Stimulated activated naive CD8-positive, alpha-beta T cell treated with anti-CD3 and anti-CD28 coated beads, Interleukin-15, amount 100 ng/mL, for 72 hours (primary cell): ENCODE data around the gene BSND.

Source experiments
- ATAC-seq: fragments of 150-1000 bp; cut with Tn5 transposase; 2 replicates; pipeline ENCODE4 v1.10.0; 2021; ENCODE audit warnings: mild to moderate bottlenecking, moderate library complexity
- DNase-seq, 2 donors: peaks; one replicate each; pipeline ENCODE4 v3.0.0; 2021 to 2022
- H3K27ac Mint-ChIP-seq, 2 donors: one replicate each; pipeline ENCODE4 v1.8.0; 2022; ENCODE audit warnings: mild to moderate bottlenecking in 2 of 2, mixed read lengths in 2 of 2, moderate library complexity in 2 of 2
- H3K27me3 Mint-ChIP-seq: one replicate; pipeline ENCODE4 v1.8.0; 2022; ENCODE audit warnings: mixed read lengths
- H3K4me1 Mint-ChIP-seq: one replicate; pipeline ENCODE4 v1.8.0; 2022; ENCODE audit warnings: mild to moderate bottlenecking, mixed read lengths
- H3K4me3 Mint-ChIP-seq, 2 donors: one replicate each; pipeline ENCODE4 v1.8.0; 2022; ENCODE audit warnings: mild to moderate bottlenecking in 2 of 2, mixed read lengths in 2 of 2, moderate library complexity in 1 of 2
- H3K9me3 Mint-ChIP-seq, 2 donors: one replicate each; pipeline ENCODE4 v1.8.0; 2022; ENCODE audit warnings: mixed read lengths in 2 of 2

Gene BSND

DNA sequence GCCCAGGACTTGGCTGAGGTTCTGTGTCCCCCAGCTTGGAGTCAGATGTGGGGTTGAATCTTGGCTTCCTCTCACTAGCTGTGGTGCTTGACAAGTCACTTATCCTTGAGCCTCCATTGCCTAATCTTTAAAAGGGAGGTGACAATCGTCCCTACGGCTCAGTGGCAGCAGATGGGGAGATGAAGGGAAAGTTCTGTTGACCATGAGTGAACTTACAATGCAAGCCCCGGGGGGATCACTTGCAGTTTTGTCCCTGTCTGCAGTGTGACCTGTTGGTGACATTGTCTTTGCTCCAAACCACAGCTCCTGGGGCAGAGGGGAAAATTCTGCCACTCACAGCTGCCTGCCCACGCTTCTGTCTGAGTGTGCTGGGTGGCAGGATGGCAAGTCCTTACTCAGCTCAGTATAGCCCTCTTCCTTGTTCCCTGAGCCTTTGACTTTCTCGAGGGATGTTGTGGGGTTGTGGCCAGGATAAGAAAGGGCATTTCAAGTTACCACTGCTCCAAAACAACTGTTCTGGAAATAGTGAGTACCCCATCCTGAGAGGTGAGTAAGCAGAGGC, 42.3 kb downstream of the BSND start:
- ATAC-seq (peak; percentile 15), DNase-seq (no peak)
- H3K9me3 Mint-ChIP-seq = no peaks in the 10 kb centered on the region
- peaks cover 65% of the 10 kb centered on the region for H3K27me3 Mint-ChIP-seq
- peaks cover 11% of the 10 kb centered on the region for H3K4me1 Mint-ChIP-seq
- H3K27ac Mint-ChIP-seq = no peak overlapping the region
- no peak overlapping the region for H3K4me3 Mint-ChIP-seq

DNA sequence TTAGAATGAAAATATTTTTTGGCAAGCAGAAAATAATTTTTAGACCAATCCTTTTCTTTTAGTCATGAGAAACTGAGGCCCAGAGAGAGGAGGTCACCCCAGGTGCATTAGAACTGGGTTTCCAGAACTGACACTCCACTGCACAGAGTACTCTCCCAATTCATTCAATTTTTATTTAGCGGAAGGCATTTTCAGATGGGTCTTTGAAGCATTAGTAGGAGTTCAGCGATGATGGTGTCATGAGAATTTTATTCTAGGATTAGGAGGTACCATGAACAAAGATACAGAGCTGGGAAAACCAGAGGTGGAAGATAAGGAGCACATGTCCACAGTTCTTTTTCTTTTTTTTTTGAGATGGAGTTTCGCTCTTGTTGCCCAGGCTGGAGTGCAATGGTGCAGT, 42.9 kb downstream of the BSND start:
- Mint-ChIP-seq H3K27me3 (peaks cover 59% of the 10 kb centered on the region), H3K4me3 (no peak overlapping the region)
- no peak for ATAC-seq

DNA sequence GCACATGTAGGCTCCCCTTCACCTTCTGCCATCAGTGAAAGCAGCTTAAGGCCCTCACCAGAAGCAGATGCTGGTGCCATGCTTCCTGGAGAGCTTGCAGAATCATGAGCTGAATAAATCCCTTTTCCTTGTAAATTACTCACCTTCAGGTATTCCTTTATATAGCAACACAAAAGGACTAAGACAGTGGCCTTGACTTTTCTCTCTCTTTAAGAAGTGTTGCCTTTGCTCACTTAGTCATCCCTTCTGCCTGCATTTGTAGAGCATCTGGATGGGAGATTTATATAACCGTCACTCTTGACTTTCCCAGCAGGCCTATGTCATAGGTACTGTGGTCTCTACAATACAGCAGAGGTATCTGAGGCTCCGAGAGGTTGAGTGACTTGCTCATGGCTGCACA, 44.3 kb downstream of the BSND start:
- Mint-ChIP-seq H3K27me3 (peaks cover 45% of the 10 kb centered on the region), H3K4me1 (peaks cover 11% of the 10 kb centered on the region), H3K9me3 (no peaks in the 10 kb centered on the region), H3K4me3 (no peak overlapping the region), H3K27ac (no peak overlapping the region)
- no peak for DNase-seq
- no peak for ATAC-seq

More for the DNA sequence above, 42.9 kb downstream of the BSND start:
- no peak for DNase-seq
- Mint-ChIP-seq H3K9me3 (no peaks in the 10 kb centered on the region), H3K27ac (no peak overlapping the region), H3K4me1 (peaks cover 11% of the 10 kb centered on the region)

DNA sequence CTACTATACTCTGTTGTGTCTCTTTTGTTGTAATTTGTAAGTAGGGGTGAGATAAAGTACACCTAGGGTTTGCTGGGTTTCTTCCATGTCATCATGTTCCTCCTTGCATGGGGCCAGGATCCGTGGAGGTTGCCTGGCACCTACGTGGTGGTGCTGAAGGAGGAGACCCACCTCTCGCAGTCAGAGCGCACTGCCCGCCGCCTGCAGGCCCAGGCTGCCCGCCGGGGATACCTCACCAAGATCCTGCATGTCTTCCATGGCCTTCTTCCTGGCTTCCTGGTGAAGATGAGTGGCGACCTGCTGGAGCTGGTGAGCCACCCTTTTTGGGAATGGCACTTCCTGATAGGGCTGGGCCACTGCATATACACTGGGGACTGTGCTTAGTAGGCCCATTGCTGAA, 45.0 kb downstream of the BSND start:
- peaks cover 11% of the 10 kb centered on the region for H3K4me1 Mint-ChIP-seq
- no peak overlapping the region for H3K4me3 Mint-ChIP-seq
- ATAC-seq (no peak), DNase-seq (no peak)
- no peak overlapping the region for H3K27ac Mint-ChIP-seq
- H3K27me3 Mint-ChIP-seq = peaks cover 38% of the 10 kb centered on the region
- no peaks in the 10 kb centered on the region for H3K9me3 Mint-ChIP-seq

DNA sequence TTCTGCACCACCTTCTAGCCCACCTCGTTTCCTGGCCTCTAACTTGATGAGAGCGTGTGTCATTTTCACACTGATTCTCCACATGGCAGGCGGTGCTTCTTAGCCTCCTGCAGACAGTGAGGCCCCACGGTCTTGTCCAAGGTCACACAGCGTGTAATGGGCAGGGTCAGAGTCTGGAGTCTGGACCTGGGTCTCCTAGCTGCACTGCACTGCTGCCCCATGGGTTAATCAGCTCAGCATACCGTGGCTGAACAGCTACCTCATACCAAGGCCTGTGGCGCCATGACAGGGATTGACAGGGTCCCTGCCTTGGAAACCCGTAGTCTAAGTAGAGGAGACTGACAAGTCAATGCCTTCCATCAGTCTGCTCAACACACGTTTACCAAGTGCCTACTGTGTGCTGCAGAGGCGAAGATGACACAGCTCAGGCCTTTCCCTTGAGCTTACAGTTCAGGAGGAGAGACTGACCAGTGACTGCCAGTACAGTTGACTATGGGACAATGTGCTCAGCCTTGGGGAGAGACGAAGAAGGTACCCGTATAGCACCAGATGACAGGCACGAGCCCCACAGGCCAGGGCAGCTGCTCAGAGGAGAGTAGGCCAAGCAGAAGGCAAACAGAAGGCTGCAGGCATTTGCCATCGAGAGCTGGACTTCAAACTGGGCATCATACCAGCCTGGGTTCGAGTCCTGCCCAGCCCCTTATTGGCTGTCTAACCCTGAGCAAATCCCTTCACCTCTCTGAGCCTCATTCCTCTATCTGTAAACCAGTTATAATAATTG, 46.1 kb downstream of the BSND start:
- H3K4me1 Mint-ChIP-seq = peaks cover 6% of the 10 kb centered on the region

DNA sequence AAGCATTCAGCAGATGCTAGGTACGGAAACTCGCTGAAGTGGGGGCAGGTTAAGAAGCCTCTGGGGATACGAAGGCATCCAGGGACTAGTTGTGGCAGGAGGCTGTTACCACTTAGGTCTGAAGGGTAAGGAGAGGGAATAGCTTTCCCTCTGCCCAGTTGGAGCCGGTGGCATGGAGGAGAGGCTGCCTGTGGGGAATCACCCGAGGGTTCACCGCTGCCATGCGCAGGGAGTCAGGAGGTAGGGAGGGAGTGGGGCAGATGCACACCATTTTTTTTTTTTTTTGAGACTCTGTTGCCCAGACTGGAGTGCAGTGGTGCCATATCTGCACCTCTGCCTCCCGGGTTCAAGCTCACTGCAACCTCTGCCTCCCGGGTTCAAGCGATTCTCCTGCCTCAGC, 46.7 kb downstream of the BSND start:
- Mint-ChIP-seq H3K4me1 (no peaks in the 10 kb centered on the region), H3K9me3 (no peaks in the 10 kb centered on the region), H3K27me3 (peaks cover 21% of the 10 kb centered on the region), H3K4me3 (no peak overlapping the region), H3K27ac (no peak overlapping the region)
- DNase-seq = no peak
- no peak for ATAC-seq

More for the DNA sequence above, 46.1 kb downstream of the BSND start:
- Mint-ChIP-seq H3K27me3 (peaks cover 28% of the 10 kb centered on the region), H3K27ac (no peak overlapping the region), H3K9me3 (no peaks in the 10 kb centered on the region), H3K4me3 (no peak overlapping the region)
- ATAC-seq = no peak
- DNase-seq = no peak

DNA sequence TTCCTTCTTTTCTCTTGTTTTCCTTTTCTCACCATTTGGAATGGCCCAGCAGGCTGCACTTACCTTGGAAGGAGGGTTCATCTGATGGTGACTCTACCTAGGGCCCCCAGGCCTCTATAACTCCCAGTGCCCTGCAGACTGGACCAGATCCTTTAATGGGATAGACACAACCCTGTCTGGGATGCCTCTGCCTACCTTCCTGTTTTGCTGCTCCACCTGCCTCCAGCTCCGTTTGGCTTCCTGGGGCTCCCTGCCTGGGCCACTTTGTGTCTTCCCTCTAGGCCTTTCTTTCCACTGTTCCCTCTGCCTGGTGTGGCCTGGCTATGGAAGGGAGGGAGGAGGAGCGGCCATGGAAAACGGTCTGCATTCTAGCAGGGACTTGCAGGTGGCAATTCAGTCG, 48.1 kb downstream of the BSND start:
- Mint-ChIP-seq H3K4me3 (no peak overlapping the region), H3K27ac (peak overlapping the region in 1 of 2 donors; percentile 53), H3K9me3 (no peaks in the 10 kb centered on the region), H3K4me1 (no peaks in the 10 kb centered on the region), H3K27me3 (peaks cover 7% of the 10 kb centered on the region)
- DNase-seq = no peak
- no peak for ATAC-seq

DNA sequence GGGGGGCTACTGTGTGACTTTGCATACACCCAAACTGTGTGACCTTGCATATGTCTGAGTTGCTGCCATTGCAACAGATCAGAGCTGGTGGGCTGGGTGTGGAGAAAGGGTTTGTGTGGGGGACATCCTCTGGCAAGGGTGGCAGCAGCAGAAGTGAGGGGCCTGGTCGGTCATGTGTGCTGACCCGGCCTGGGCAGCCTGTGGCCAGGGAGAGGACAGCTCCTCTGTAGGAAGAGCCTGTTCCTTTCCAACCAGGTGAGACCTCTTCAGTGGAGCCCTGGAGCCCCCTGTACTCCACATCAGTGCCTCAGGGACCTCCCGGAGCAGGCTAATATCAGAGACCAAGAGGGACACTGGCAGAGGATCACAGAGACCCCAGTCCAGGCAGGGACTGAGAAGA, 48.9 kb downstream of the BSND start:
- H3K27me3 Mint-ChIP-seq = no peaks in the 10 kb centered on the region
- H3K4me3 Mint-ChIP-seq = no peak overlapping the region
- no peak overlapping the region for H3K27ac Mint-ChIP-seq
- H3K4me1 Mint-ChIP-seq = no peaks in the 10 kb centered on the region
- DNase-seq (no peak), ATAC-seq (no peak)
- no peaks in the 10 kb centered on the region for H3K9me3 Mint-ChIP-seq

DNA sequence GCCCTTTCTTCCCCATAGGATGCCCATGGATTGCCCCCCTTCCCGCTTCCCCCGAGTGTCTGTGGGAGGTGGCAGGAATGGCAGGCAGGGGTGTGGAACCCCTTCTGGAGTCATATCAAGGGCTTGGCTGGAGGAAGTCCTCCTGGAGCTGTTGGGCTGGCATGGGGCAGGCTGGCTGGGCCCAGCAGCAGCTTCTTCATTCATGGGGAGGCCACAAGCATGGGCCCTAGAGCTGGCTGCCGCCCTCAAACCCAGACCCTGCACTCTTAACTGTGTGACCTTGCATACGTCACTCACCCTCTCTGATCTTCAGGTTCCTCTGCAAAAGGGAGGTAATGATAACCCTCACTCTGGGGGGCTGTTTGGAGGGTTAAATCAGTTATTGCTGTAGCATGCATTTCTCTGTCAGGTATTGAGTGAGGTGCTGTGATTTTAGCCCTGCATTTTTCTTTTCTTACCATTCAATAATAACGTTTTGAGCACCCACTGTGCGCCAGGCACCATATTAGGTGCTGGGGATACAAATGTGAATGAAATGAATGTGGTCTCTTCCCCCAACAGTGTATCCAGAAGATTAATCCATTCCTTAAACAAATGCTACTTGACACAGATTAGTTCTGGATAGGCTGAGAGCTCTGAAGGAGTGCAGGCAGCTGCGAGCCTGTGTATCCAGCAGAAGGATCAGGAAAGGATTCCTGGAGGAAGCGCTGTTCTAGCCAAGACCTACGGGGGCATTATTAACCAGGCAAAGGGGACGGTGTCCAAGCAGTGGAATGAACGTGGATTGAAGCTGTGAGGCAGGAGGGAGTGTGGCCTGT, 49.9 kb downstream of the BSND start:
- H3K27ac Mint-ChIP-seq = peak overlapping the region in 1 of 2 donors; percentile 53
- H3K9me3 Mint-ChIP-seq = no peaks in the 10 kb centered on the region
- DNase-seq (no peak), ATAC-seq (no peak)
- no peaks in the 10 kb centered on the region for H3K27me3 Mint-ChIP-seq
- no peak overlapping the region for H3K4me3 Mint-ChIP-seq
- no peaks in the 10 kb centered on the region for H3K4me1 Mint-ChIP-seq

DNA sequence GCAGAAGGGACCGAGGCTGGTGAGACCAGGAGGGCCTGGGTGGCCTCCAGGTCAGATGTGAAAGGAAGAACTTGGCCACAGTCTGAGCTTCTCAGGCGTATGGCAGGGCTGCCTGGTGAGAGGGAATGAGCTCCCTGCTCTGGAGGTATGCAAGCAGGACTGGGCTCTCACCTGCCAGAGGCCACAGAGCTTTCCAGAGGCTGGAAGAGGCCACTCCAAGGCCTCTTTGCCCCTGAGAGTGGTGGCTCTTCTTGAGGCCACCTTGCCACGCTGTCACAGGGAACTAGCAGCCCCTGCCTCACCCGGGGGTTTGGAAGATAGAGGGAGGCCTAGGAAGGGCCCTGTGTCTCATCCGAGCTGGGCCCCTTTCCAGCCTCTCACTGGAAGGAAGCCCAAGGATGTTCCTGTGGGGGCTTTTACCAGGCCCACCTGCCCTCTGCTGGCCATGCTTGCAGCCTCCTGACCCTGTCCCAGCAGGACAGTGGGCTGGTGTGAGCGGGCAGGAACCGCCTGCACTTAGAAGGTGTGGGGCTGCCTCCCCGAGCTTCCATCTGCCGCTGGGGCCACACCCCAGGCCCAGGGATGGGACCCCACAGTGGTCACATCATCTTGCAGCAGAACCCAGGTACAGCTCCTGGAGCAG, 50.7 kb downstream of the BSND start:
- Mint-ChIP-seq H3K27ac (no peak overlapping the region), H3K27me3 (no peaks in the 10 kb centered on the region), H3K9me3 (no peaks in the 10 kb centered on the region), H3K4me3 (no peak overlapping the region), H3K4me1 (no peaks in the 10 kb centered on the region)
- no peak for ATAC-seq
- DNase-seq = no peak

DNA sequence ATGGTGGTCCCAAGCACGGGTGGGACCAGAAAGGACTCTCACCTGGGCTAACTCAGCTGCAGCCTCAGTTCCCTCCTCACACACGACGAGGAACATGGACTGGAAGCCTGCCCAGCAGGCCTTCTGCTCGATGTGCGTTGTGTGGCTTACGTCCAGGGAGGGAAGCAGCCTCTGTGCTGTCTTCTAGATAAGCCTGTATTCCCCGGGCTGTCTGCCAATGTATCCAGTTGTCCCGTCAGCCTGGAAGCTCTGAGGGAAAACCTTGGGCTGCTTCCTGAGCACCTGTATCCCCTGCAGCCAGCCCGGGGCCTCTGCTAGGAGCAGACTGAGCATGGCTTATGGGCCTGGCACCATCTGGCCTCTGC, 51.2 kb downstream of the BSND start:
- H3K9me3 Mint-ChIP-seq = no peaks in the 10 kb centered on the region
- H3K27me3 Mint-ChIP-seq = no peaks in the 10 kb centered on the region
- no peak for DNase-seq
- no peak overlapping the region for H3K27ac Mint-ChIP-seq
- no peak overlapping the region for H3K4me3 Mint-ChIP-seq
- no peaks in the 10 kb centered on the region for H3K4me1 Mint-ChIP-seq
- ATAC-seq = no peak

DNA sequence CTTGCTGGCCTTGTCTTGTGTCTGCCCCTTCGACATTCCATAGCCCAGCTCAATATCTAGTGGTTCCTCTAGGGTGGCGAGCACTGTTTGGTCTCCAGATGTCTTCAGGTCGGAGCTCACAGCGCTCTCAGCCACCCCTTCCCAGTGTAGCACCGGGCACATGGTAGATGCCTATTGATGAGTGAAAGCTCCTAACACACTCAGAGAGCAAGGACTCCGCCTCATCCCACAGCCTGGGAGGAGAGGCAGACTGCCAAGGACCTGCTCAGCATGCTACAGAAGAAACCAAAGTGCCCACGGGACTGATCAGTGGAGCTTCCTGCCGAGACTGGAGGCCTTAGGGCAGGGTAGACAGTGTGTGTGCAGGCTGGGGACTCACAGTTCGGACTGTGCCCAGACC, 51.5 kb downstream of the BSND start:
- no peak overlapping the region for H3K4me3 Mint-ChIP-seq
- no peak overlapping the region for H3K27ac Mint-ChIP-seq
- DNase-seq (no peak), ATAC-seq (no peak)
- H3K4me1 Mint-ChIP-seq = no peaks in the 10 kb centered on the region
- H3K9me3 Mint-ChIP-seq = no peaks in the 10 kb centered on the region
- H3K27me3 Mint-ChIP-seq = no peaks in the 10 kb centered on the region

DNA sequence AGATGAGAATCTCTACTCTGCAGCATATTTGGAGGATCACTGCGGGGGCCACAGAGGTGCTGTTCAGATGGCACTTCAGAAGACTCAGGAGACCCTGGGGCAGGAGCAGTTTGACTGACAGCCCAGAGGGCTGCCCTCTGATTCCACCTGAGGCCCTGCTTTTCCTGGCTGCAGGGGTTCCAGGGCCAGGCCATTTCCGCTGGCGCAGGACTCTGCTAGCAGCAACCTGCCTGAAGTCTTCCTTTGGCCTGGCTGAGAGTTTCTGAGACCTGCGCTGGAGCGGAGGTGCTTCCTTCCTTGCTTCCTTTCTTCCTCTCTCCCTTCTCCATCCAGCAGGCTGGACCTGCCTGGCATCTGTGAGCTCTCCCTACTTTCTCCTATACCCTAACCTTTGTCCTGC, 52.4 kb downstream of the BSND start:
- Mint-ChIP-seq H3K27me3 (no peaks in the 10 kb centered on the region), H3K27ac (no peak overlapping the region), H3K9me3 (no peaks in the 10 kb centered on the region), H3K4me3 (no peak overlapping the region), H3K4me1 (no peaks in the 10 kb centered on the region)
- DNase-seq = no peak
- ATAC-seq = no peak

DNA sequence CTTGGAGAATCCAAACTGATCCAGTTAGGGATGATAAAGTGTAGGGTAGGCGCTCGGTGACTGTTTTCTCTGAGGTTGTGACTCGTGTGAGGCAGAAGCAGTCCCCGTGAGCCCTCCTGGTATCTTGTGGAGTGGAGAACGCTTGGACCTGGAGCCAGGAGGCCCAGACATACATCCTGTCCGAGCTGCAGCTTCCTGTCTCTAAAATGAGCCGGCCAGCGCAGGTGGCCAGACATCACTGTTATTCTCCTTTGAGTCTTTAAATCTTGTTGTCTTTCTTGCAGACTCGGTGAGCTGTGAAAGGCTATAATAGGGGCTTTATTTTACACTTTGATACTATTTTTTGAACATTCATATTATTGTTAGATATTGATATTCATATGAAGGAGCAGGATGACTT, 52.9 kb downstream of the BSND start:
- no peak for DNase-seq
- no peaks in the 10 kb centered on the region for H3K4me1 Mint-ChIP-seq
- ATAC-seq = no peak
- H3K9me3 Mint-ChIP-seq = no peaks in the 10 kb centered on the region
- no peaks in the 10 kb centered on the region for H3K27me3 Mint-ChIP-seq
- H3K27ac Mint-ChIP-seq = no peak overlapping the region
- no peak overlapping the region for H3K4me3 Mint-ChIP-seq

DNA sequence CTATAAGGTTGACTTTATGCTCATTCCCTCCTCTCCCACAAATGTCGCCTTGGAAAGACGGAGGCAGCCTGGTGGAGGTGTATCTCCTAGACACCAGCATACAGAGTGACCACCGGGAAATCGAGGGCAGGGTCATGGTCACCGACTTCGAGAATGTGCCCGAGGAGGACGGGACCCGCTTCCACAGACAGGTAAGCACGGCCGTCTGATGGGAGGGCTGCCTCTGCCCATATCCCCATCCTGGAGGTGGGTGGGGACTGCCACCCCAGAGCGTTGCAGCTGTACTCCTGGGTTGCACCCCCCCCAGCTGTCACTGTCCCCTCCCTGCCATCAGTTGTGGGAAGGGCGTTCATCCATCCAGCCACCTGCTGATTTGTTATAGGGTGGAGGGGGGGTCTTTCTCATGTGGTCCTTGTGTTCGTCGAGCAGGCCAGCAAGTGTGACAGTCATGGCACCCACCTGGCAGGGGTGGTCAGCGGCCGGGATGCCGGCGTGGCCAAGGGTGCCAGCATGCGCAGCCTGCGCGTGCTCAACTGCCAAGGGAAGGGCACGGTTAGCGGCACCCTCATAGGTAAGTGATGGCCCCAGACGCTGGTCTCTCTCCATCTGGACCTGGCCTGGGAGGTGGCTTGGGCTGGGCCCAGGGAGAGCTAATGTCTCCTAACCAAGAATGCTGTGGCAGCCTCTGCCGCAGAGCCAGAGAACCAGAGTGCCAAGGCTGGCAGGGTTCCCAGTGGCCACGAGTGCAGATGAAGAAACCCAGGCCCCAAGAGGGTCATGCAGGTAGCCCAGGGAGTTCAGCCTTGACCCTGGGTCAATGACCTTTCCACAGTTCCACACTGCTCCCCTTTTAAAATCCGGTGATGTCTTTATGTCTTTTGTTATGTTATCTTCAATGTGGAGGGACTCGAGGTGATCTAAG, 53.7 kb downstream of the BSND start:
- no peak for DNase-seq
- Mint-ChIP-seq H3K27ac (no peak overlapping the region), H3K4me1 (no peaks in the 10 kb centered on the region), H3K27me3 (no peaks in the 10 kb centered on the region), H3K4me3 (no peak overlapping the region), H3K9me3 (no peaks in the 10 kb centered on the region)
- no peak for ATAC-seq
